IPS-18a (cell line): ENCODE results near the gene FAM118B.
"Not testable (repeated sequence)": the region's sequence is repeated elsewhere in the genome, so short reads cannot be mapped to it uniquely, and the experiment has no call there.

ENCODE experiments used
- H3K27ac ChIP-seq: one replicate; pipeline ENCODE4 v1.5.1; 2013; ENCODE audit warnings: low read length
- H3K27me3 ChIP-seq: one replicate; pipeline ENCODE4 v1.6.1; 2013; ENCODE audit warnings: mild to moderate bottlenecking, low read length; ENCODE audit not compliant: control insufficient read depth, insufficient read depth
- H3K36me3 ChIP-seq: one replicate; pipeline ENCODE4 v1.6.1; 2013; ENCODE audit warnings: low read depth, low read length; ENCODE audit not compliant: control insufficient read depth
- H3K4me1 ChIP-seq: one replicate; pipeline ENCODE4 v1.6.1; 2013; ENCODE audit warnings: low read depth, low read length; ENCODE audit not compliant: control insufficient read depth
- H3K4me3 ChIP-seq: one replicate; pipeline ENCODE4 v1.5.1; 2013; ENCODE audit warnings: low read length
- H3K9ac ChIP-seq: one replicate; pipeline ENCODE4 v1.6.1; 2013; ENCODE audit warnings: mild to moderate bottlenecking, low read length, moderate library complexity
- H3K9me3 ChIP-seq: one replicate; pipeline ENCODE4 v1.6.1; 2013; ENCODE audit warnings: low read depth, low read length; ENCODE audit not compliant: control insufficient read depth

Gene FAM118B

DNA sequence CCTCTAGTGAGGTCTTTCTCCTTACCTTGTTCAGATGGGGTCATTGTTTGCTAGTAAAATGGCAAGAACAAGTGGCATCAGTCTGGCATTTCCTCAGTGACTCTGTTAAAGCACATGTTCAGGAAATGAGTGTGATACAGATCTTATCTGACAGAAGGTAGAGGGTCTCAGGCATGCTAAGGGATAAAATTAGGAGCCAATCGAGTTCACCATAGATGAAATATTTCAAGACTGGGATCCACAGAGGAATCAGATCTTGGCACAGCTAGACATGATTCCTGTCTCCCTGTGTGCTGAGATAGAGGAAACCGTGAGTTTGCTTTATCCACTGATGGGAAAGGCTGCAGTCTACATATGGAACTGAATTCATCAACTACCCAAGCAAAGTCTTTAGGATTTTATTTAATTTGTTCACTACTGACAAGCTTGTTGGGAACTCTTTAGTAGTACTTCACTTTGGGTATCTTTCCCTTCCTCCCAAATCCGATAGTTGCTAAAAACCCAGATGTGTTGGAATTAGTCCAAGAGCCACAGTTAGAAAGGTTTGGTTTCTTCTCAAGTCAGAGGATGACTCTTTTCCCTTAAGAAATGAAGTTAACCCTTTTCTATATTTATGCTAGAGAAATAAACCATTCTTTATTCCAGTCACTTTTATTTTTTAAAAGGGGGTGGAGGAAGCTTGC is 18.4 kb downstream of the FAM118B start:
- no peaks in the 10 kb centered on the region for H3K27me3 ChIP-seq
- H3K4me3 ChIP-seq = no peak overlapping the region
- H3K4me1 ChIP-seq = no peaks in the 10 kb centered on the region
- H3K36me3 ChIP-seq = peaks cover 4% of the 10 kb centered on the region
- no peaks in the 10 kb centered on the region for H3K9me3 ChIP-seq
- H3K9ac ChIP-seq = no peak overlapping the region
- no peak overlapping the region for H3K27ac ChIP-seq

DNA sequence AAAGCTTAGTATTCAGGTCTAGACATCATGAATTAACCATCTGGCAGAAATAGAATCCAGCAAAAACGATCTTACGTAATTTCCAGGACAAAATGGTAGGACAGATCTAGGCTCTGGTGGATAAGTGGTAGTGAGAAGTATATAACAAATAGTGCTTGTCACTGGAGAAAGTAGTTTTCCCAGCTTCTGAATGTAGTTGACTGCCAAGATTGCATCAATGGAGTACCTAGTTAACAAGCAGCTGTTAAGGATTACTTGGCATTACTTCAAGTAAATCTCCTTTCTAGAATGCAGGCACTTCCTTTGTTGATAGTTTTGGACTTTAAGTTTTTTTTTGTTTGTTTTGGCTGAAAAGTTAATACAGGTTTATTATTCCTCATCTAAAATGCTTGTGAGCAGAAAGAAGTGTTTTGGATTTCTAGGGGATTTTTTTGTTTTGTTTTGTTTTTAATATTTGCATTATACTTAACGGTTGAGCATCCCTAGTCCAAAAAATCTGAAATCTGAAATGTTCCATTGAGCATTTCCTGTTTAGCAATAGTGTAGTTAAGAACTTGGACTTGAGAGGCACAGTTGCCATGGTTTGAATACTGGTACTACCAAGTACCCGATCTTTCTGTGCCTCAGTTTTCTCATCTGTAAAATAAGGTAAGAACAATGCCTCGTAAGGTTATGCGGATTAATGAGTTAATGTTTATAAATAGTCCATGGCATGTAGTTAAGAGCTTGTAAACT is 20.3 kb downstream of the FAM118B start:
- Histone ChIP-seq H3K4me3 (no peak overlapping the region), H3K9ac (no peak overlapping the region), H3K4me1 (no peaks in the 10 kb centered on the region), H3K36me3 (peaks cover 13% of the 10 kb centered on the region), H3K27me3 (no peaks in the 10 kb centered on the region), H3K9me3 (no peaks in the 10 kb centered on the region), H3K27ac (no peak overlapping the region)

DNA sequence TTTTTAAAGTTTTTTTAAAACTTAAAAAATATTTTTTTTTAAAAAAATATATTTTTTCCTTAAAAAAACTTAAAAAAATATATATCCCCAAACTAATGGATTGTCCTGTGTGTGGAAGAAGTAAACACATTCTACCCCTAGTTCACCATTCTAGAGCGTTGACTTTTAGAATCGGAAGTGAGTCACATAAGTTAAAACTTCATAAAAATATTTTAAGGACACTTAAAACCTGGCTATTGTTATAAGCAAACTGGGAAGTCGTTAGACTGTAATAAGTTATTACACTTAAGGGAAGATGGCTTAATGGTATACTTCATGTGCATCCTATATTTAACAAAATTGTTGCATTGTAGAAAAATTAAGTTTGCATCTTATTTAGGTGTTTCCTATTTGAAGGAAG is 21.1 kb downstream of the FAM118B start:
- Histone ChIP-seq H3K27me3 (no peaks in the 10 kb centered on the region), H3K4me3 (no peak overlapping the region), H3K9ac (no peak overlapping the region), H3K9me3 (no peaks in the 10 kb centered on the region), H3K36me3 (peaks cover 13% of the 10 kb centered on the region), H3K4me1 (no peaks in the 10 kb centered on the region), H3K27ac (no peak overlapping the region)

- Histone ChIP-seq H3K36me3 (peaks cover 16% of the 10 kb centered on the region), H3K4me3 (no peak overlapping the region), H3K4me1 (no peaks in the 10 kb centered on the region), H3K9me3 (no peaks in the 10 kb centered on the region), H3K9ac (no peak overlapping the region), H3K27me3 (no peaks in the 10 kb centered on the region), H3K27ac (no peak overlapping the region)
Measured at GRCh38 chr11:126233391-126233790, 21.8 kb downstream of the FAM118B start.

GRCh38 chr11:126246636-126247035 is 35.1 kb downstream of the FAM118B start:
- no peaks in the 10 kb centered on the region for H3K27me3 ChIP-seq
- no peak overlapping the region for H3K27ac ChIP-seq
- H3K36me3 ChIP-seq = peaks cover 40% of the 10 kb centered on the region
- no peaks in the 10 kb centered on the region for H3K9me3 ChIP-seq
- no peaks in the 10 kb centered on the region for H3K4me1 ChIP-seq
- no peak overlapping the region for H3K9ac ChIP-seq
- no peak overlapping the region for H3K4me3 ChIP-seq

- H3K36me3 ChIP-seq = peaks cover 48% of the 10 kb centered on the region
- no peak overlapping the region for H3K27ac ChIP-seq
- no peaks in the 10 kb centered on the region for H3K27me3 ChIP-seq
- no peaks in the 10 kb centered on the region for H3K9me3 ChIP-seq
- no peak overlapping the region for H3K4me3 ChIP-seq
- no peaks in the 10 kb centered on the region for H3K4me1 ChIP-seq
- no peak overlapping the region for H3K9ac ChIP-seq
Measured at GRCh38 chr11:126253265-126253664, 41.7 kb downstream of the FAM118B start.

- Histone ChIP-seq H3K27me3 (no peaks in the 10 kb centered on the region), H3K9me3 (no peaks in the 10 kb centered on the region), H3K4me1 (no peaks in the 10 kb centered on the region), H3K27ac (no peak overlapping the region), H3K36me3 (peaks cover 46% of the 10 kb centered on the region), H3K9ac (no peak overlapping the region), H3K4me3 (no peak overlapping the region)
Measured at GRCh38 chr11:126254819-126255218, 43.2 kb downstream of the FAM118B start.

DNA sequence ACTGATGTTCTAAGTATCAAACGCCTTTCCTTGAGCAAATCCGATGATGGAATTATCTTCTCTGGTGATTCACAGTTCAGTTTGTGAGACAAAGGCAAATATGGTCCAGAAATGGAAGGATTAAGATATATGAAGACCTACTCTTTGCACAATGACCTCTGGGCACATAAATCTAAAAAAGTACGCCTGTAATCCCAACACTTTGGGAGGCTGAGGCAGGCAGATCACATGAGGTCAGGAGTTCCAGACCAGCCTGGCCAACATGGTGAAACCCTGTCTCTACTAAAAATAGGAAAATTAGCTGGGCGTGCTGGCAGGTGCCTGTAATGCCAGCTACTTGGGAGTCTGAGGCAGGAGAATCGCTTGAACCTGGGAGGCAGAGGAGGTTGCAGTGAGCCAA is 43.9 kb downstream of the FAM118B start:
- H3K36me3 ChIP-seq = peaks cover 44% of the 10 kb centered on the region
- not testable (repeated sequence) for H3K27me3 ChIP-seq

GRCh38 chr11:126256216-126256615 is 44.6 kb downstream of the FAM118B start:
- no peaks in the 10 kb centered on the region for H3K4me1 ChIP-seq
- H3K36me3 ChIP-seq = peaks cover 44% of the 10 kb centered on the region

More for the DNA sequence above, 43.9 kb downstream of the FAM118B start:
- H3K4me3 ChIP-seq, H3K4me1 ChIP-seq, H3K9ac ChIP-seq, H3K27ac ChIP-seq, H3K9me3 ChIP-seq: not testable (repeated sequence)

DNA sequence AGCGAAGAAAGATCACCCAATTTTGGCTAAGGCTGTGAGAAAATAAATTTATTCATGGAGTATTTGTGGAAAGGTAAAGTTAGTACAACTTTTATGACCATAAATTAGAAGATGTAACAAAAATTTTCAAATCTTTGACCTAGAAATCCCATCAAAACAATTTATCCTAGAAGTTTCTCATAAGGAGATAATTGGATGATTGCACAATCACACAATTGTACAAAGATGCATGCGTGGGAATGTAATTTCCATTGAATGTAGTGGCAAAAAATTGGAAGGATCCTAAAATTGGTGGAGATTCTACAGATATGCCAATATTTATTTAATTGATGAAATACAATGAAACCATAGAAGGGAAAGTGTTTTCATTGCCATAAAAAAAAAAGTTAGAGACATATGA is 45.6 kb downstream of the FAM118B start:
- Histone ChIP-seq H3K27me3 (no peaks in the 10 kb centered on the region), H3K27ac (no peak overlapping the region), H3K4me3 (no peak overlapping the region), H3K9ac (no peak overlapping the region), H3K36me3 (peaks cover 50% of the 10 kb centered on the region), H3K9me3 (no peaks in the 10 kb centered on the region), H3K4me1 (no peaks in the 10 kb centered on the region)

More at GRCh38 chr11:126256216-126256615, 44.6 kb downstream of the FAM118B start:
- no peak overlapping the region for H3K9ac ChIP-seq
- no peaks in the 10 kb centered on the region for H3K9me3 ChIP-seq
- no peak overlapping the region for H3K4me3 ChIP-seq
- no peaks in the 10 kb centered on the region for H3K27me3 ChIP-seq
- no peak overlapping the region for H3K27ac ChIP-seq

DNA sequence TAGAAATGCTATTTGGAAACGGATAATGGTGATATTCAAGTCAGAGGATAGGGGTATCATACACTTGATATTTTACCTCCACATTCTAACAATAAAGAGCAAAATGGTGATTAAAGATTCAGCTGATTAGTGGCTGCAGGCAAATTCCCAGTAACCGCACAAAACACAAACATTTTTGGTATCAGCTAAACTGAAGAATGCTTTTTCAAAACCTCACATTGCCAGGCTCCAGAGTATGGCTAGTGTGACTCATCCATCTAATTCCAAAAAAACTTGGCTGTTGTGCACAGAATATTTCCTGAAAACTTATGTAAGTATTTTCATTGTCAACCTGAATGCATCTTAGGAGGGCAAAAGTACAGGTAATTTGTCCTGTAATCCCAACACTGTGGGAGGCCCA is 46.2 kb downstream of the FAM118B start:
- Histone ChIP-seq H3K4me1 (no peaks in the 10 kb centered on the region), H3K9me3 (no peaks in the 10 kb centered on the region), H3K27me3 (no peaks in the 10 kb centered on the region), H3K27ac (no peak overlapping the region), H3K9ac (no peak overlapping the region), H3K4me3 (no peak overlapping the region), H3K36me3 (peaks cover 56% of the 10 kb centered on the region)

DNA sequence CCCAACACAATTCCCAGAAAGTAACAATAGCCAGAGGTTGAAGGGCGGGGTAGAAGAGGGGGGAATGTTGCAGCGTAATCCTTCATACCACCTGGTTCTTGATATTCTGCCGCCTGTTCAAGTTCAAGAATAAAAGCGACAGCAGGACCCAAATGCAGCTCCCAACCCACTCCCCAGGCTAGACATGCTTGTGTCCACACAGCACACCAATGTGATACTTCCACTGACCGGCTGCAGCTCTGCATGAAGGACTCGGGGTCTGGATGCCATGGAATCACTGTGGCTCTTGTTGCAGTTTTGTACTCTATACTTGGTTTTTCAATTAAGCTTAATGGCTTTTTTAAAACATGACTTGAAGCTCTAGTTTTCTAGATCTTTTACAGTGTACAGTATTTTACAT is 50.6 kb downstream of the FAM118B start:
- H3K9ac ChIP-seq = no peak overlapping the region
- H3K27me3 ChIP-seq = no peaks in the 10 kb centered on the region
- H3K4me3 ChIP-seq = no peak overlapping the region
- no peaks in the 10 kb centered on the region for H3K9me3 ChIP-seq
- H3K4me1 ChIP-seq = no peaks in the 10 kb centered on the region
- no peak overlapping the region for H3K27ac ChIP-seq
- H3K36me3 ChIP-seq = peaks cover 76% of the 10 kb centered on the region
